GM18505 (cell line): ENCODE measurements around the gene FAM118B.
"Not testable (repeated sequence)": the region's sequence is repeated elsewhere in the genome, so short reads cannot be mapped to it uniquely, and the experiment has no call there.

ENCODE experiments used
- ATAC-seq: cut with Tn5 transposase; IDR thresholded peaks from one replicate; pipeline ENCODE4 v1.9.1; 2021; ENCODE audit not compliant: unreplicated experiment
- POLR2A ChIP-seq: IDR thresholded peaks from 4 replicates; pipeline ENCODE4 v1.6.1; 2011; ENCODE audit warnings: borderline replicate concordance; ENCODE audit not compliant: insufficient read depth, insufficient read length; ENCODE audit errors: extremely low read depth

The FAM118B gene

DNA sequence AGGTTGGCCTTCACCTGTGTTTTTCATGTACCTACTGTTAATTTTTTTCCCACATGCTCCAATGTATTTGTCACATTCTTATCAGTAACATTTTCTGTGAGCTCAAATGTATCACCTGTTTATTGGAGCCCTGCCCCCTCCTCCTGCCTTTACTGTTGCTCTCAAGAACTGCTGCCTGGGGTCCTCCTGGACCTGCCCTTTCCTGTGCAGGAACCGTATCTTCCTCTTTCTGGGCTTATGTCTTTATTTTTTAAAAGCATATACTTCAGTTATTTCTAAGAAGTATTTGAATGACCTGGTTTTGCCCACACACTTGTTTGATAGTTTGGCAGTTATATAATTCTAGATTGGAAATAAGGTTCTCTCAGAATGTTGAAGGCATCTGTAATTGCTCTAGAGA is 5.9 kb downstream of the FAM118B start:
- ATAC-seq: no peak
- TF ChIP-seq POLR2A: no peak

DNA sequence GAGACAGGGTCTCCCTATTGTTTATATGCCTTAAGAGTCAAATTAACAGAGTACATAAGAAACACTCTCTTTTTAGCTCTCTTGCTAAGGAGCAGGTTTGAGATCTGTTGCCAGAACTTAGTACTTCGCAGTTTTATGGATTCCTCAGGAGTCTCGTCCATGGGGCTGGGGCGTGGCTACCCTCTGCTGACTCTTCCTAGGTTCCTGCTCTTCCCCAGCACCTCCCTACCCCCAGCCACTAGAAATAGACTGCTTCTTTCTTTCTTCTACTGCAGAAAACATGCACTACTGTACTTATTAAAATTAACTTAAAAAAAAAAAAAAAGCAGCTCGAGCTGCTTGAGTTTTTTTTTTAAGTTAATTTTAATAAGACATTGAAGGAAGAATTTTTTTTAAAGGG is 8.0 kb downstream of the FAM118B start:
- no peak for ATAC-seq

DNA sequence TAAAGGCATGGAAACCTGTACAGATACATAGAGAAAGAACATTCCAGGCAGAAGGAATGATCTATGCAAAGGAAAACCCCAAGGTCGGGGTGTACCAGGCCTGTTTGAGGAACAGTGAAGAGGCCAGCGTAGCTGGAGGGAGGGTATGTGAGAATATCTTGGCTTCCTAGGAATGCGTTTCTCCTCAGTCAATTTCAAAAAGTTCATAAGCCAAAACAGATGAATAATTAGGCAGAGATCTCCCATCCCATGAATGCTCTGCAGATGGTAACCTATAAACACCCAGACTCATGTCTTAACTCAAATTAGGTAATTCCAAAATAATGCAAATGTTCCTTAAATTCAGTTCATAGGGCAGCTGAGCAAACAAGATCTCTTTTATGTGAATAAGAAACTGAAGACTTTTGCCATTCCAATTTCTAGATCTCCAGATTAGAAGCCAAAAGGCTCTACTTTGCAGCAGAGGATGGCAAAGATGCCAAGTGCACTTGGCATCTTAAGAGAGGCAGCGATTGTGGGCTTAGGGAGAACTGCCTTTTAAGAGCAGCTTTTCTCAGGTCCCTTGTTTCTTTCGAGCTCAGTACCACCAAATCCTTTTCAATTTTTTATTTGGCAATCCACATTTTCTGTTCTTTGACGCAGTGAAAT is 13.2 kb downstream of the FAM118B start:
- ATAC-seq: no peak
- no peak for TF ChIP-seq POLR2A

More for the DNA sequence above, 8.0 kb downstream of the FAM118B start:
- TF ChIP-seq POLR2A: no peak

DNA sequence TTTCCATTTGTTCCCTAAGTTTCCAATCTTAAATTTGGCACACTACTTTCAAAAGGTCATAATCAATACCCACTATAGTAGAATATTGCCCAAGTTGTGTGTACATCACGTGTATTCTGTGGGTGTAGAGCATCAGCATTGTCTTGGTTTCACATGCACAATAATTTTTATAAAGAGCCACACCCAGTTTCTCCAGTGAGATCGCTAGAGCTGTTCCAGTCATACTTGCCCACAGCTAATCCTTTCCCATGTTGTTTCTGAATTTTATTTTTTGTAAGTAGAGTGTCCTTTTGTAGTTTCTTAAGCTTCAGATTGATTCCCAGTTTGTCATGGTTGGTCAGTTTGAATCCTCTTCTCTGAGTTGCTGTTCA is 13.7 kb downstream of the FAM118B start:
- ATAC-seq: no peak
- no peak for TF ChIP-seq POLR2A

DNA sequence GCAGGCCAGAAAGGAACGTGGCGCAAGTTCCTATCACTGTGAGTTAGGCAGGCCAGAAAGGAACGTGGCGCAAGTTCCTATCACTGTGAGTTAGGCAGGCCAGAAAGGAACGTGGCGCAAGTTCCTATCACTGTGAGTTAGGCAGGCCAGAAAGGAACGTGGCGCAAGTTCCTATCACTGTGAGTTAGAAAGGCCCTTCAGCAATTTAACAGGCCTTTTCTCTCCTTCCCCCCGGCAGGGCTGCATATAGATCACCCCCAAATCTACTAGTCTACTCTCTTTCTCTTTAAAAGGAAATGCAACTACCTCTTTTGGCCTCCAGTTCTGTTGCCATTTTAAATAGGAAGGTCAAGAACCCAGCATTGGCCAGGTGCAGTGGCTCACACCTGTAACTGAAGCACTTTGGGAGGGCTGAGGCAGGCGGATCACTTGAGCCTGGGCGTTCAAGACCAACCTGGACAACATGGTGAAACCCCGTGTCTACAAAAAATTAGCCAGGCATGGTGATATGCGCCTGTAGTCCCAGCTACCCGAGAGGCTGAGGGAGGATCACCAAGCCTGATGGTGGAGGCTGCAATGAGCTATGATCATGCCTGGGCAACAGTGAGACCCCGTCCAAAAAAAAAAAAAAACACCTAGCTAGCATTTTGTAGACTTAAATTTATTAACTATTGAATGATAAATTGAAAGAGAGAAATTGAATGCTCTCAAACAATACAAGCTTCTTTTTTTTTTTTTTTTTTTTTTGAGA is 14.9 kb downstream of the FAM118B start:
- TF ChIP-seq POLR2A: no peak
- no peak for ATAC-seq

DNA sequence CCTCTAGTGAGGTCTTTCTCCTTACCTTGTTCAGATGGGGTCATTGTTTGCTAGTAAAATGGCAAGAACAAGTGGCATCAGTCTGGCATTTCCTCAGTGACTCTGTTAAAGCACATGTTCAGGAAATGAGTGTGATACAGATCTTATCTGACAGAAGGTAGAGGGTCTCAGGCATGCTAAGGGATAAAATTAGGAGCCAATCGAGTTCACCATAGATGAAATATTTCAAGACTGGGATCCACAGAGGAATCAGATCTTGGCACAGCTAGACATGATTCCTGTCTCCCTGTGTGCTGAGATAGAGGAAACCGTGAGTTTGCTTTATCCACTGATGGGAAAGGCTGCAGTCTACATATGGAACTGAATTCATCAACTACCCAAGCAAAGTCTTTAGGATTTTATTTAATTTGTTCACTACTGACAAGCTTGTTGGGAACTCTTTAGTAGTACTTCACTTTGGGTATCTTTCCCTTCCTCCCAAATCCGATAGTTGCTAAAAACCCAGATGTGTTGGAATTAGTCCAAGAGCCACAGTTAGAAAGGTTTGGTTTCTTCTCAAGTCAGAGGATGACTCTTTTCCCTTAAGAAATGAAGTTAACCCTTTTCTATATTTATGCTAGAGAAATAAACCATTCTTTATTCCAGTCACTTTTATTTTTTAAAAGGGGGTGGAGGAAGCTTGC is 18.4 kb downstream of the FAM118B start:
- no peak for ATAC-seq
- no peak for TF ChIP-seq POLR2A

DNA sequence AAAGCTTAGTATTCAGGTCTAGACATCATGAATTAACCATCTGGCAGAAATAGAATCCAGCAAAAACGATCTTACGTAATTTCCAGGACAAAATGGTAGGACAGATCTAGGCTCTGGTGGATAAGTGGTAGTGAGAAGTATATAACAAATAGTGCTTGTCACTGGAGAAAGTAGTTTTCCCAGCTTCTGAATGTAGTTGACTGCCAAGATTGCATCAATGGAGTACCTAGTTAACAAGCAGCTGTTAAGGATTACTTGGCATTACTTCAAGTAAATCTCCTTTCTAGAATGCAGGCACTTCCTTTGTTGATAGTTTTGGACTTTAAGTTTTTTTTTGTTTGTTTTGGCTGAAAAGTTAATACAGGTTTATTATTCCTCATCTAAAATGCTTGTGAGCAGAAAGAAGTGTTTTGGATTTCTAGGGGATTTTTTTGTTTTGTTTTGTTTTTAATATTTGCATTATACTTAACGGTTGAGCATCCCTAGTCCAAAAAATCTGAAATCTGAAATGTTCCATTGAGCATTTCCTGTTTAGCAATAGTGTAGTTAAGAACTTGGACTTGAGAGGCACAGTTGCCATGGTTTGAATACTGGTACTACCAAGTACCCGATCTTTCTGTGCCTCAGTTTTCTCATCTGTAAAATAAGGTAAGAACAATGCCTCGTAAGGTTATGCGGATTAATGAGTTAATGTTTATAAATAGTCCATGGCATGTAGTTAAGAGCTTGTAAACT is 20.3 kb downstream of the FAM118B start:
- no peak for TF ChIP-seq POLR2A
- ATAC-seq: no peak

DNA sequence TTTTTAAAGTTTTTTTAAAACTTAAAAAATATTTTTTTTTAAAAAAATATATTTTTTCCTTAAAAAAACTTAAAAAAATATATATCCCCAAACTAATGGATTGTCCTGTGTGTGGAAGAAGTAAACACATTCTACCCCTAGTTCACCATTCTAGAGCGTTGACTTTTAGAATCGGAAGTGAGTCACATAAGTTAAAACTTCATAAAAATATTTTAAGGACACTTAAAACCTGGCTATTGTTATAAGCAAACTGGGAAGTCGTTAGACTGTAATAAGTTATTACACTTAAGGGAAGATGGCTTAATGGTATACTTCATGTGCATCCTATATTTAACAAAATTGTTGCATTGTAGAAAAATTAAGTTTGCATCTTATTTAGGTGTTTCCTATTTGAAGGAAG is 21.1 kb downstream of the FAM118B start:
- no peak for ATAC-seq
- no peak for TF ChIP-seq POLR2A

DNA sequence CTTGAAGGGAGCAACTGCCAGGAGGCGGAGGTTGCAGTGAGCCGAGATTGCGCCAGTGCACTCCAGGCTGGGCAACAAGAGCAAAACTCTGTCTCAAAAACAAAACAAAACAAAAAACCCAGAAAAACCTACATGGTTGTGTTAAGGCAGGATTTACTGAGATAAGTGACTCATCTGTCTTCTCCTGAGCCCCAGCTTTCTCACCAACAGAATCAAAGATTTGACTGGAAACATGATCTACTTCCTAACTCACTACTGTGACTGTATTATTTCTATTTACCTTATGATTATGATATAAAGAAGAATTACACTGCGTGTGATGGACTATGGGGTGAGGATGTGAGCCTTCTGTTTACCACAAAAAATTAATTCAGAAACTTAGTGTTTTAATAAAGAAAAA is 21.8 kb downstream of the FAM118B start:
- ATAC-seq: no peak
- TF ChIP-seq POLR2A: no peak

DNA sequence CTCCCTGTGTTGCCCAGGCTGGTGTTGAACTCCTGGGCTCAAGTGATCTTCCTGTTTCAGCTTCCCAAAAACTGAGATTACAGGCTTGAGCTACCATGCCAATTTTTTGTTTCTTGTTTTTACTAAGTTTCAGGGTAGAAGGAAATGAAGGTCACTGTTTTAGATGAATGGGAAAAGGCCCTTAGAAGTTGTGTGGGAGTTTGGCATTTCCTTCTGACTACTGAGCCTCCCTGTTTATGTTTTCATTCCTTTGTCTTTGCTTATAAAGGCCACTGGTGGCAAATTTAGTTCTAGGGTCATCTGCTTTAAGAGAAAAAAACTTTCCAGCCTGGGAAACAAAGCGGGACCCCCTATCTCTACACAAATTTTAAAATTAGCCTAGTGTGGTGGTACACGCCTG is 35.1 kb downstream of the FAM118B start:
- TF ChIP-seq POLR2A: no peak
- ATAC-seq: no peak

DNA sequence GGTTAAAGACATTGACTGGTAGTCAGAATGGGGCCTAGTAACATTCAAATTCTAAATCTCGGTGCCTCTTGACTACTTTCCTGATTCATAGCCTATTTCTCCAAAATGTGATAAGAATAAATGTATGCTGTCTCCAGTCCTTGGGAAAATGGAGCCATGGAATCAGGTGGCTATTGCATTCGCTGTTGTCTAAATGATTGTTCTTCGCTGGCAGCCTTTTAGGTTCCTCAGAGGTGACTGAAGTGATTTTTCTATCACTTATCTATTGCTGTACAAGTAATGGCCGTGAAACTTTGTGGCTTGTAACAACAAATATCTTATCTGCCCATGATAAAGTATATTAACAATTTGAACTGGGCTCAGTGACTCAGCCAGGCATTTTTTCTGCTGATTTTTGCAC is 41.7 kb downstream of the FAM118B start:
- no peak for TF ChIP-seq POLR2A
- no peak for ATAC-seq

DNA sequence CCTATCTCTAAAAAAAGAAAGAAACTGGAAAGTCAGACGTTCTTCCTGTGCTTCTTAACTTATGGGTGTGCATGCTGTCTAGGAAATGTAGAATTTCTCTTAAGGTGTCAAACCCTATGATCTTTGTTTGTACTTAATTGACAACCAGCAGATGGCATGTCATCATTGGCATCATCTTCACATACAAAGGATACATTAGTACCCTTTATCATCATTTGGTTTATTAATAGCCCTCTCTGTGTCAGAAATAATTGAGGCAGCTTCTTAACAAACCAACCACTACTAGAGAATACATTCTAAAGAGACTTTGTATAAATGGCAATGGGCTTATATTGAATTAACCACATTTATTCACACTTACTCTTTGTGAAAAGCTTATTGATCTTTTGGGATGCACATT is 43.2 kb downstream of the FAM118B start:
- TF ChIP-seq POLR2A: no peak
- ATAC-seq: no peak

DNA sequence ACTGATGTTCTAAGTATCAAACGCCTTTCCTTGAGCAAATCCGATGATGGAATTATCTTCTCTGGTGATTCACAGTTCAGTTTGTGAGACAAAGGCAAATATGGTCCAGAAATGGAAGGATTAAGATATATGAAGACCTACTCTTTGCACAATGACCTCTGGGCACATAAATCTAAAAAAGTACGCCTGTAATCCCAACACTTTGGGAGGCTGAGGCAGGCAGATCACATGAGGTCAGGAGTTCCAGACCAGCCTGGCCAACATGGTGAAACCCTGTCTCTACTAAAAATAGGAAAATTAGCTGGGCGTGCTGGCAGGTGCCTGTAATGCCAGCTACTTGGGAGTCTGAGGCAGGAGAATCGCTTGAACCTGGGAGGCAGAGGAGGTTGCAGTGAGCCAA is 43.9 kb downstream of the FAM118B start:
- ATAC-seq: not testable (repeated sequence)

DNA sequence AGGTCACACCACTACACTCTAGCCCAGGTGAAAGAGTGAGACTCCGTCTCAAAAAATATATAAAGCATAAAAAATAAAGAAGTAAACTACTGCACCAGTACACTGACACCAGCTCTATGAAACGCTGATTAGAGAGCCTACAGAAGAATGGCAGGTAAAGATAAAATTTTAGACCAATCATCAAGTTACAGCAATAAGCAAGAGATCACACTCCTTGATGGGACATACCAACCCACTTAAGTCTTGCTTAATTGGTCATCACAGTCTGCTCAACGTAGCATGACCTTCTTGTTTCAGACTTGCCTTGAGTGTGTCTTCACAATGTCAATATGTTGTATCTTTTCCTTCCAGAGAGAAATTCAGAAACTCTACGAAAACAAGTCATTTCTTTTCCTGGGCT is 44.6 kb downstream of the FAM118B start:
- no peak for TF ChIP-seq POLR2A
- no peak for ATAC-seq

DNA sequence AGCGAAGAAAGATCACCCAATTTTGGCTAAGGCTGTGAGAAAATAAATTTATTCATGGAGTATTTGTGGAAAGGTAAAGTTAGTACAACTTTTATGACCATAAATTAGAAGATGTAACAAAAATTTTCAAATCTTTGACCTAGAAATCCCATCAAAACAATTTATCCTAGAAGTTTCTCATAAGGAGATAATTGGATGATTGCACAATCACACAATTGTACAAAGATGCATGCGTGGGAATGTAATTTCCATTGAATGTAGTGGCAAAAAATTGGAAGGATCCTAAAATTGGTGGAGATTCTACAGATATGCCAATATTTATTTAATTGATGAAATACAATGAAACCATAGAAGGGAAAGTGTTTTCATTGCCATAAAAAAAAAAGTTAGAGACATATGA is 45.6 kb downstream of the FAM118B start:
- no peak for ATAC-seq
- no peak for TF ChIP-seq POLR2A
